Middle frontal gyrus (tissue), 1 donor: ENCODE data around the gene IL22RA1.

Experiments
- DNase-seq: peaks from one replicate; pipeline ENCODE4 v3.0.0-alpha.2; 2015; ENCODE audit warnings: low spot score; ENCODE audit errors: extremely low spot score

Gene IL22RA1, protein sequence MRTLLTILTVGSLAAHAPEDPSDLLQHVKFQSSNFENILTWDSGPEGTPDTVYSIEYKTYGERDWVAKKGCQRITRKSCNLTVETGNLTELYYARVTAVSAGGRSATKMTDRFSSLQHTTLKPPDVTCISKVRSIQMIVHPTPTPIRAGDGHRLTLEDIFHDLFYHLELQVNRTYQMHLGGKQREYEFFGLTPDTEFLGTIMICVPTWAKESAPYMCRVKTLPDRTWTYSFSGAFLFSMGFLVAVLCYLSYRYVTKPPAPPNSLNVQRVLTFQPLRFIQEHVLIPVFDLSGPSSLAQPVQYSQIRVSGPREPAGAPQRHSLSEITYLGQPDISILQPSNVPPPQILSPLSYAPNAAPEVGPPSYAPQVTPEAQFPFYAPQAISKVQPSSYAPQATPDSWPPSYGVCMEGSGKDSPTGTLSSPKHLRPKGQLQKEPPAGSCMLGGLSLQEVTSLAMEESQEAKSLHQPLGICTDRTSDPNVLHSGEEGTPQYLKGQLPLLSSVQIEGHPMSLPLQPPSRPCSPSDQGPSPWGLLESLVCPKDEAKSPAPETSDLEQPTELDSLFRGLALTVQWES

DNA sequence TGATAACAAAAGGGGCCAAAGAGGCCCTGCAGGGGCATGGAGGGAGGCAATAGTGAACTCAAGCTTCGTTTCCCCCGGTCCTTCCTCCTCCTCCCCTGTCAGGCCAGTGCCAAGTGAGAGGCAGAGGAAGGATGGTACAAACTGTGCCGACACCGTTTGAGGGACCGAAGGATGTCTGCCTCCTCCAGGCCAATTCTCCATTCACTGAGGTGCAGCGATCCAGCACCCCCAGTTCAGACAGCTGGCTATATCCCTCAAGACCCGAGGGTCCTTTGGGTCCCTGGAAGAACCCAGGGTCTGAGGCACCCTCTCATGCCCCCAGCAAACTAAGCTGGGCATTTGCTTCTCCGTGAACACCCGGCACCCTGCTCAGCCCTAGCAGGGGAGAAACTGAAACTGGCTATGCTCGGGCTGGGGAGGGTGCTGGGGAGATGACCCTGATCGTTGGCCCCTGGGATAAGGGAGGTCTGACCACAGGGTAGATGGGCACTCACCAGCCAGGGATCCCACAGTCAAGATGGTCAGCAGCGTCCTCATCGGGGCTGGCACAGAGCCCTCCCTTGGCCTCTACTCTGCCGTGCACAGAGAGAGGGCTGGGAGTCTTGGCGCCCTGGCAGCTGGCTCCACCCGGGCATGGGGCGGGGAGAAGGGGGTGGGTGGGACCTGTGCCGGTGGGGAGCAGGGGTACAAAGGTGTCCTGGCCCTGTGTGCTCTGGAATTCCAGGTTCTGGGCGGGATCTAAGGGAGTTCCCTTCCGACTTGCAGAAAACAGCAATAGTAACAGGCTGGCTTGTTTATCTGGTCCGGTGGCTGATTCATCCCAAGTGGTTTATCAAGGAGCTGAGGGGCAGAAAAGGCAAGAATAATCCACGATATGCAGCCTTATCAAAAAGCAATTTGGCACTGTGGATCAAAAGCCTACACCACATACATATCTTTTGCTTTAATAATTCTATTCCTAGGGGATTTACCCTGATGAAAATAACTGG lies at the start of gene IL22RA1:
Gene IL22RA1, minus strand, starts transcription at position 595 of the 989 bp plus-strand sequence. Its CDS starts 58 bp downstream, at position 537.
- no peak for DNase-seq

DNA sequence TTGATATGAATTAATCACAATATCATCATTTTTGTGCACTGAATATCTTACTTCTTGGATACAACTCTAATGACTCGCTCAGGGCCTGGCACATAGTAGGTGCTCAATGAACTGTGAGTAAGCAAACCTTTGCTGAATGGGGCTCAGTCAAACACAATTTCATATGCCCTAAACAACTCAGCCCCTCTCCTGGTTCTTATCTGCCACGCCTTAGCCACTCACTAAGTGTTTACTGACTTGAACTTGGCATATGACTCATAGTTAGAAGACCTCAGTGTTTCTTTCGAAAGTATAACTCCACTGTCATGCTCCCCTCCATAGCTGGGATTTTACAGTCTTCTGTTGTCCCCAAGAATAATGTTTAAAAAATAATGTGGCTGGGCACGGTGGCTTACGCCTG lies 48.9 kb upstream of the IL22RA1 start:
- DNase-seq: no peak

DNA sequence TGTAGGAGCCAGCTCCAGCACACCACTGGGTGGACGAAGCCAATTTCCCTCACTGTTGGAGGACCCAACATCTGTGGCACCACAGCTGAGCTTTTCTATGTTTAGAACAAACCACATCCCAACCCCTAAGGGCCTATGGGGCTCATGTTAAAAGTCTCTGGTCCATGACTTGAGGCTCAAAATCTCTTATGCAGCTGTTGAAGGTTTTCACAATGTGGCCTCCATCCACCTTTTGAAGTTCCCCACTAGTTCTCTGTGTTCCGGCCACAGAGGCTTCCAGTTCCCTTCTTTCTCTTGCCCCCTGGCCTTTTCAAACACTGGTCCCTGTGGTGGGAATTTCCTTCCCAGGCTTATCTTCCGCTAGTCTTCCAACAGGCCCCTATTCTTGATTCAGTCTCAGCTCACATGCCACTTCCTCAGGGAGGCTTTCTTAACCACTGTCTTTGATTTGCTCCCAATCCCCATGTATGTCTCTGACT lies 48.1 kb upstream of the IL22RA1 start:
- no peak for DNase-seq

DNA sequence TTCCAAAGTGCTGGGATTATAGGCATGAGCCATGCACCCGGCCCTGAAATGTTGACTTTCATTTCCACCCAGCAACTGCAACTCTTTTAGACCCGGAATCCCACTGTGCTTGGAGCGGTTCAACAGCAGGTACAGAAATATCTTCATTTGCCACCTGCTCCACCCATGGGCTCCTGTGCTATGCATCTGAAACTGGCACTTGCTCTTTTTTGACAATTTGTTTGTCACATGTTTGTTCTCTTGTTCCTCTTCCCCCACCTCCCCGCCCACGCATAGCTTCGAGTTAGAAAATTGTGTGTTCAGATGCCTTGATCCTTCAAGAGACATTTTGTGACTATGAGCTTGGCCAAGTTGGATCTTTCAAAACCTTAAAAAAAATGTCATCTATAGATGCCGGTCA lies 46.6 kb upstream of the IL22RA1 start:
- no peak for DNase-seq

DNA sequence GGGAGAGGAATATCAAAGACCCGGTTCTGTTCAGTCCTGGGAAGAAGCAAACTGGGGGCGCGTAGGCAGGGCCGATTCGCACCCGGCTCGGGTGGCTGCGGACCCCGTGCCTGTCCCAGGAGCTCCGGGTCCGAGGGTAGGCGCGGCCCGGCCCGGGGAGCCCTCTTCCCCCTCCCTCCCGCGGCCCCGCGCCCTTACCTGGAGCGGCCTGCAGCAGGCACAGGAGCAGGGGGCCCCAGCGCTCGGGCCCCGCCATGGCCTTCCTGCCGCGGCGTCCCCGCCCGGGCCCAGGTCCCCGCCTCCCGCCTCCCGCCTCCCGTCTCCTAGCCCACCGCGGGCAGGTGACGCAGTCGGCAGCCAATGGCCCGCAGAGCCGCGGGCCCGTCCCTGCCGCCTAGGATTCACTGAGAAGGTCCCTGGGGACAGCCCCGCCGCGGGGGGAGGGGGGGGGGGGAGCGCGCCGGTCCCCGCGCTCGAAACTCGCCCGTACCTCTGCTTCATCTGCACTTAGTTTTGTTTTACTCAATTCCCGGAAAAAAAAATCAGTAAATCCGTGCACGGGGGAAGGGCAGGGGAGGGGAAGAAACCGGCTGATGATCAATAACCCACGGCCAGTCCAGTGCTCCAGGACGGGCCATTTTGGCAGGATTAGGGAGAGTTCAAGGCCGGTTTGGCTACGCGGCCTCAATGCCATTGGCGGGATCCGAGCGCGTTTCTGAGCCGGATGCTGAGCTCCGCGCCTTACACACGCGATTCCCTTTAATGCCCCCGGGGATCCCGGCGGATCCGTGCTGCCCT lies 44.3 kb upstream of the IL22RA1 start, which contains the start of gene IFNLR1:
Gene IFNLR1, minus strand, starts transcription at position 297 of the 798 bp plus-strand sequence. Its CDS starts 41 bp downstream, at position 256.
- no peak for DNase-seq

DNA sequence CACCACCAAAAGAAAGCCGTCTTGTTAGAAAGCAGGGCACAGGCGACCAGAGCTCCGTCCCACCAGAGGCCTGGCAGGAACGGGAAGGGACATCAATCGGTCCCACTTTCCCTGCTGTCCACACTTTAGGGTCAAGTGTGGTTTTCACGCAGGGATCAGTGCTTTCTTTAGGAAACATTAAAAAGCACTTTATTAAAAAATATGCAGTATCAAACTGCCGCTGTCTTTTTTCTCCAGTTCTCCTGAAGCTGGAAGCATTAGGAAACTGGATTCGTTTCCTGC lies 43.7 kb upstream of the IL22RA1 start:
- DNase-seq: no peak

DNA sequence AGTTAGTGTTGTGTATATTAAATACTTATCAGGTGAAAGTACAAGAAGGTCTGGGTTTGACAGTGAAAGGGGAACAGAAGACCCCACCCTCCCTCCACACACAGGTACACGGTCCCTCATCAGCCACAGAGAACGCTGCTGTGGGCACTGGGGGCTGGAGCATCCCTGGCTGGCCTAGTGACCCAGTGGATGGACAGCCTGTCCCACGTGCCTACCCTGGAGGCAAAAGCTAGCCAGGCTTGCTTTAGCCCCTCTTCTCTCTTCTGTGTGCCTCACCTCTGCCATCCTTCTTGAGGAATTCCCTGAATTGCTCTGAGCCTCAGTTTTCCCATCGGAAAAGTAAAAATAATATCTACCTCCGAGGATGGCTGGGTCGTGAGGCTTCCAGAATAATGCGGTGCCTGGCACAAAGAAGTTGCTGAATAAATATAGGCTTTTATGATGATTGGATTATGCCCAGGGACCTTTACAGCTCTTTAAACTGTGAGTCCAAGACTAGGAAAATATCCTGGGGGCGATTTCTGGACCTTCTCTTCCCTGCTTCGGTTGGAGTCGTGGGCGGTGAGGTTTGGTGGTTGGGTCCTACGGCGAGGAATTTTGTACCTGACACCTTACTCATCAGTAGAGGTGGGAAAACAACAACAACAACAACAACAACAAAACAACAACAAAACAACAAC lies 43.2 kb upstream of the IL22RA1 start:
- no peak for DNase-seq

DNA sequence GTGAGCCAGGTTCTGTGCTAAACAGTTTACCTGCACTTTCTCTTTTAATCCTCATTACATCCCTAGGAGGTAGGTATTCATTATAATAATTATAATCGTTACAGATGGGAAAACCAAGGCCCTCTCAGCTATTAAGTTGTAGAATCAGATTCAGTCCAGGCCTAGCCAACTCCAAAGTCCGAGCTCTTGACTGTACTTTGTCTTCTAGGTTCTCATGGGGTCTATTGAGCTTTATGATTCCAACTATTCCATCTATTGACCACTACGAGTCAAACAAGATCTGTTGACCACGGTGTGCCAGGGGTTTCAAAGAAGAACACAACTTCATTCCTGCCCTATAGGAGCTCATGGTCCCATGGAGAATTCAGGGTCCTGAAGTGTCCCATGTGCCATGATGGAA lies 42.1 kb upstream of the IL22RA1 start:
- no peak for DNase-seq

DNA sequence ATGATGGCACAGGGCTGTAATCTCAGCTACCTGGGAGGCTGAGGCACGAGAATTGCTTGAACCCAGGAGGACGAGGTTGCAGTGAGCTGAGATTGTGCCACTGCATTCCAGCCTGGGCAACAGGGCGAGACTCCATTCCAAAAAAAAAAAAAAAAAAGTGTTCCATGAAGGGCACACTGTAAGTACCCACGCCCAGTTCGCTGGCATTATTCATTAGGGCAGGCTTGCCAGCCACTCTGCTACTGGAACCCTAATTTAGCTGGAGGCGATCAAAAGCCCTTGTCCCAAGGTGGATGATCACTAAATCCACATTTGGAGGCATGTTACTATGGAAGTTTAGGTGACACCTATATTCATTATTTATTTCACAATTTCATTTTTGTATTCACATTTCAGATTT lies 39.1 kb upstream of the IL22RA1 start:
- no peak for DNase-seq

DNA sequence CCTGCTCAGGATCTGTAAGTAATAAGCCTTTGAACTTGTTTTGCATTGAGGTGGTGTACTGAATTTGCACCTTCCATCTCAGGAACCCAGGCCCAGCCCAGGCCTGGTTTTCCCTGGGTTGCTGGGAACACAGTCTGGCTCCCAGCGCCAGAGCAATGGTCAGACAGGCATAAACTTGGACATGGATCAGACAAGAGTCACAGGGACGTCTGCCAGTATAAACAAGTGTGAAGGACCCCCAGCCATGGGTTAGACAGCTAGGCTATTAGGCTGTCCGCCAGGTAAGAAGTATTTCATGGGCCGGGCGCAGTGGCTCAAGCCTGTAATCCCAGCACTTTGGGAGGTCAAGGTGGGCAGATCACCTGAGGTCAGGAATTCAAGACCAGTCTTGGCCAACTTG lies 38.7 kb upstream of the IL22RA1 start:
- no peak for DNase-seq

DNA sequence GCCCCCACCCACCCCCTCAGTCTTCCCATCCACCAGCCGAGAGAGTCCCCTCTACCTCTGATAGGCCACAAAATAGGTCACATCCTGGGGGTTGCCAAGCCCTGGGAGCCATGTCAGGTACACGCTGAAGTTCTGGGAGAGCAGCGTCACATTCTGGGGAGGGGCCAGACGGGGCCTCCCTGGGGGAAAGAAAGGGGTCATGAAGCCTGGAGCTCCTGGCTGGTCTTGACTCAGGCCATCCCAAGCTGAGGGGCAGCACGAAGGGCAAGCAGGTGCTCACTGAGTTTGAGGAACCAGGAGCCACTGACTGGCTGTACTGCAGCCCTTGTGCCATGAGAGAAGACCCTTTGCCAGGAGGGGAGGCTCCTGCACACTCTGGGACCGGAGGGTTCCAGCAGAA lies 37.7 kb upstream of the IL22RA1 start:
- no peak for DNase-seq

DNA sequence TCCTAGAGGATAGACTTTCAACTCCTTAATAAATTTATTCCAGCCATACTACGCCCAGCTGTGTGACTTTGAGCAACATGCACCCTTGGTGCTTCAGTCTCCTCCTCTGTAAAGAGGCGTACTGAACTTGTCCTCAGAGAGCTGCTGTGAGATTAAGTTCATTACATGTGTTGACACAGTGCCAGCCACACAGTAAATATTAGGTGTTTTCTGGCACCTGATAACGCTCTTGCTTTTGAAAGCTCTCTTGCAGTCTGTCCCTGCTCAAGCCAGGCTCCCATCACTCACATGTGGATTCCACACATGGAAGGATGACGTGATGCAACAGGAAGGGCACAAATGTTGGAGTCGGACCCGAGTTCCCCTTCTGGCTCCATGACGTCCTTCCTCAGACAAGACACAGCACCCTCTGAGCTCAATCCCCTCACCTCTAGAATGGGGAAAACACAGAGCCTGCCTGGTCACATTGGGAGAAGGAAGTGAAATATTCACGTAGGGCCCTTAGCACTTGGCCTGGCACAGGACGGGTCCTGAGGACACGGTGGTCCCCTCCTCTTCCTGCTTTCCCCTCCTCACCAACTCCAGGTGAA lies 36.4 kb upstream of the IL22RA1 start:
- no peak for DNase-seq

DNA sequence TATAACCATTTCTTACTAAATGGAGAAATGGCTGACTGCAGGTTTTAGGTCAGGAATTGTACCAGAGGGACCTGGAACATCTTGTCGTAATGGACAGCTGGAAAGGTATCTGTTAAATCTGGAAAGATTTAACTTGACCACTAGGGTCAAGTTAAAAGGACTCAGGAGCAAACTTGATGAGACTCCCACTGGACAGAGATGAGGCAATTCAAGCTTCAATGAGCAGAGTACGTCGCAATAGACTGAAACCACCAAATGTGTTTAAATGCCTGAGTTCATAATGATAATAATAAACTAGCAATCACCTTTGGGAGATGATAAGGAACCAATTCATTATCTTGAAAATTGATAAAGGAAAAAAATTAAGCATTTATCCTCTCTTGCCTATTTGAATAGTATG lies 35.5 kb upstream of the IL22RA1 start:
- no peak for DNase-seq

DNA sequence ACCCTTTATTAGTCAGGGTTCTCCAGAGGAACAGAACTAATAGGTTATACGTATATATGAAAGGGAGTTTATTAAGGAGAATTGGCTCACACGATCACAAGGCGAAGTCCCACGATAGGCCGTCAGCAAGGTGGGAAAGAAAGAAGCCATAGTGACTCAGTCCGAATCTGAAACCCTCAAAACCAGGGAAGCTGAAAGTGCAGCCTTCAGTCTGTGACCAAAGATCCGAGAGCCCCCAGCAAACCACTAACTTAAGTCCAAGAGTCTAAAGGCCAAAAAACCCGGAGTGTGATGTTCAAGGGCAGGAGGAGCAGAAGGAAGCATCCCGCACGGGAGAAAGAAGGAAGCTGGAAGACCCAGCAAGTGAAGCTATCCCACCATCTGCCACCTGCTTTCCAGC lies 34.2 kb upstream of the IL22RA1 start:
- DNase-seq: no peak

DNA sequence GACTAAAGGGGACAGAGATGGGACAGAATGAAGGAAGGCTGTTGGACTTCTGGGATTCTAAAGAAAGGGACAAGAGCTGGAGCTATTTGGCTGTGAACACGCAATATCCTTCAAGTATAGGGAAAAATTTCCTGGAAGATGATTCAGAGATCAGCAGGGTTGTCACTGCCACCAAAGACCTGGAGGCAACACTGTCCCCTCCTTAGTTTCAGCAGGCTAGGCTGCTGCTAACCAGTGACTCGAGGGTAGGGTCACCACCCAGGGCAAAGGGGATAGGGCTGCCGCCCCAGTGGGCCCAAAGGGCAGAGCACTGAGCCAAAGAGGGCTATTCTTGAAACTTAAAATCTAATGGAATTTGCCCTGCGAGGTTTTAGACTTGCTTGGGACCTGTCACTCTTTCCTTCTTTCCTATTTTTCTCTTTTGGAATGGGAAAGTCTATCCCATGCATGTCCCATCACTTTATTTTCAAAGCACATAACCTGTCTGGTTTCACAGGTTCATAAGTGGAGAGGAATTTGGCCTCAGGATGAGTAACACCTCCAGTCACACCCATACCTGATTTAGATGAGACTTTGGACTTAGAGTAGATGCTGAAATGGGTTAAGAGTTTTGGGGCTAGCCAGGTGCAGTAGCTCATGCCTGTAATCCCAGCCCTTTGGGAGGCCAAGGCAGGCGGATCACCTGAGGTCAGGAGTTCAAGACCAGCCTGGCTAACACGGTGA lies 32.3 kb upstream of the IL22RA1 start:
- DNase-seq: no peak

DNA sequence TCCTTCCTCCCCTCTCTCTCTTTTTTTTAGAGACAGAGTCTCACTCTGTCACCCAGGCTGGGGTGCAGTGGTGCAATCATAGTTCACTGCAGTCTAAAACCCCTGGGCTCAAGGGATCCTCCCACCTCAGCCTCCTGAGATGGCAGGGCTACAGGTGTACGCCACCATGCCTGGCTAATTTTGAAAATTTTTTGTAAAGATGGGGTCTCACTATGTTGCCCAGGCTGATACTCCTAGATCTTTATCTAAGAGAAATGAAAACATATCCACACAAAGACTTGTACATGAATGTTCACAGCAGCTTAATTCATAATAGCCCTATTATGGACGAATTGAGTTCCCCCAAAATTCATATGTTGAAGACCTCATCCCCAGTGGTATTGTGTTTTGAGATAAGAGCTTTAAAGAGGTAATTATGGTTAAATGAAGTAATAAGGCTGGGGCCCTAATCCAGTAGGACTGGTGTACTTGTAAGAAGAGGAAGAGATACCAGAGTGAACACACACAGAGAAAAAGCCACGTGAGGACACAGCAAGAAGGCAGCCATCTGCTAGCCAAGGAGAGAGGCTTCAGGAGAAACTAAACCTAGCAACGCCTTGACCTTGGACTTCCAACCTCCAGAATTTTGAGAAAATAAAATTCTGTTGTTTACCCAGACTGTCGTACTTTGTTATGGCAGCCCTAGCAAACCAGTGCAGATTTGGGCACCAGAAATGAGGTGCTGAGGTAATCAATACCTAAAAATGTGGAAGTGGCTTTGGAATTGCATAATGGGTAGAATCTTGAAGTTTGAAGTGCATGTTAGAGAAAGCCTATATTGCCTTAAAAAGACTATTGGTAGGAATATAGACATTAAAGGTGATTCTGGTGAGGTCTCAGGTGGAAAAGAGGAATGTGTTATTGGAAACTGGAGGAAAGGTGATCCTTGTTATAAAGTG lies 31.0 kb upstream of the IL22RA1 start:
- DNase-seq: no peak

DNA sequence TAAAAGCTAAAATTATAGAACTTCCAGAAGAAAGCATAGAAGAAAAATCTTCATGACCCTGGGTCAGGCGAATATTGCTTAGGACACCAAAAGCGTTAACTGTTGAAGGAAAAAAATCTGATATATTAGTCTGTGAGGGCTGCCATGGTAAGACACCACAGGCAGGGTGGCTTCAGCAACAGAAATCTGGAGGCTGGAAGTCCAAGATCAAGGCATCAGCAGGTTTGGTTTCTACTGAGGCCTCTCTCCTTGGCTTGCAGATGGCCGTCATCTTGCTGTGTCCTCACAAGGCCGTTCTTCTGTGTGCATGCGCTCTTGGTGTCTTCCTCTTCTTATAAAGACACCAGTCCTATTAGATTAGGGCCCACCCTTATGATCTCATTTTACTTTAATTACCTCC lies 29.7 kb upstream of the IL22RA1 start:
- no peak for DNase-seq

DNA sequence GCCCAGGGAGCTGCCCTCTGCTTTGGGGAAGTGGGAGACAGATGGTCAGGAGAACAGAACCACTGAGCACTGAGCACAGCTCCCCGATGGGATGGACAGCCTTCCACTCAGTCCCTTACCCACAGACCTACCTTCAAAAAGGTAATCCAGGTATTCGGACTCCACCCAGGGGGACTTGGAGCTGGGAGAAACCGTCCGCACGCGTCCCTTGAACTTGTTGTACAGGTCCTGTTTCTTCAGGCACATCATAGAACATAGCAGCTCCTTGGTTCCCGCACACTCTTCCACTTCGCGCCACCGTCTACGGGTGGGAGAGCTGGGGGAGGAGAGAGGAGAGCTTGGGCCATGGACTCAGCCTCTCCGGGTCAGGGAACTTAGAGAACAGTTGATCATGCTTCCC lies 26.3 kb upstream of the IL22RA1 start:
- no peak for DNase-seq
